GM18499 (cell line): ENCODE data around the gene KCNK2.

ENCODE experiments used
- ATAC-seq: cut with Tn5 transposase; IDR thresholded peaks from one replicate; pipeline ENCODE4 v1.9.1; 2021; ENCODE audit warnings: moderate number of reproducible peaks; ENCODE audit not compliant: insufficient read depth, unreplicated experiment

The KCNK2 gene

GRCh38 chr1:215082532-215083382, at the start of gene KCNK2:
KCNK2 (plus strand) TSS chr1:215082737; CDS start chr1:215083386, 649 bp downstream.
- no peak for ATAC-seq

- no peak for ATAC-seq
These were observed 49.5 kb upstream of the KCNK2 start for GRCh38 chr1:215032911-215033526.

GRCh38 chr1:215040190-215040589, 42.3 kb upstream of the KCNK2 start:
- ATAC-seq: no peak

GRCh38 chr1:215043401-215043800, 39.1 kb upstream of the KCNK2 start:
- no peak for ATAC-seq

GRCh38 chr1:215044151-215044550, 38.4 kb upstream of the KCNK2 start:
- ATAC-seq: no peak

GRCh38 chr1:215045698-215046308, 36.7 kb upstream of the KCNK2 start:
- no peak for ATAC-seq

- no peak for ATAC-seq
These were observed 30.1 kb upstream of the KCNK2 start for GRCh38 chr1:215052256-215053015.

GRCh38 chr1:215054266-215054665, 28.3 kb upstream of the KCNK2 start:
- no peak for ATAC-seq

- ATAC-seq: no peak
These were observed 27.1 kb upstream of the KCNK2 start for GRCh38 chr1:215055281-215055935.

GRCh38 chr1:215056584-215056983, 26.0 kb upstream of the KCNK2 start:
- no peak for ATAC-seq

- ATAC-seq: no peak
These were observed 22.6 kb upstream of the KCNK2 start for GRCh38 chr1:215059947-215060346.

- no peak for ATAC-seq
These were observed 18.2 kb upstream of the KCNK2 start for GRCh38 chr1:215064327-215064726.

- ATAC-seq: no peak
These were observed 11.5 kb upstream of the KCNK2 start for GRCh38 chr1:215071078-215071477.

GRCh38 chr1:215076322-215076721, 6.2 kb upstream of the KCNK2 start:
- no peak for ATAC-seq

- no peak for ATAC-seq
These were observed 3.1 kb upstream of the KCNK2 start for GRCh38 chr1:215079456-215079855.

- ATAC-seq: no peak
These were observed 641 bp upstream of the KCNK2 start for GRCh38 chr1:215081661-215082531.

- ATAC-seq: no peak
These were observed 935 bp downstream of the KCNK2 start for GRCh38 chr1:215083383-215083961.

- ATAC-seq: no peak
These were observed 2.1 kb downstream of the KCNK2 start for GRCh38 chr1:215084621-215085020.

GRCh38 chr1:215087603-215088002, 5.1 kb downstream of the KCNK2 start:
- no peak for ATAC-seq
